ENCODE data around the gene HS1BP3. TPM values are rescaled to one million over a fixed set of nuclear protein-coding genes. Genes with fewer than 3 reads are reported as not detected.

The HS1BP3 gene
- total and polyA plus RNA-seq, 9 of the 15 experiments (the other 6 are each of a cell fraction or from before 2014, with no cell fraction given) = 0.41 to 8.3 (median 5.9) TPM

GRCh38 chr2:20617081-20617575 is 33.8 kb downstream of the HS1BP3 start:
- Histone ChIP-seq H3K4me1 (replicated peaks in 1 of 2; ENCODE audit: control insufficient read depth in 2 of 2, insufficient read depth in 2 of 2, low read length in 2 of 2) (peaks cover 19 to 31% of the 10 kb centered on the region in 2 experiments), H3K79me2 (ENCODE audit: control insufficient read depth, insufficient read depth, low read length) (no peaks in the 10 kb centered on the region), H3K36me3 (ENCODE audit: control insufficient read depth, insufficient read depth, low read length) (no peaks in the 10 kb centered on the region), H3K9me3 (replicated peaks; ENCODE audit: control insufficient read depth, insufficient read depth, low read depth, low read length) (no peaks in the 10 kb centered on the region), H3K4me2 (ENCODE audit: insufficient read depth, low read length) (peak overlapping the region; percentile 32; the same call in 1 of the 2 replicates), H3K4me3 (no peak overlapping the region), H2AFZ (ENCODE audit: low read depth, low read length) (peak overlapping the region; percentile 43; the same call in 1 of the 2 replicates), H3K27ac (ENCODE audit: extremely low read depth, low read depth, low read length) (peak overlapping the region; percentile 32; the same call in 1 of the 3 replicates), H4K20me1 (replicated peaks; ENCODE audit: control insufficient read depth, insufficient read depth, low read length) (no peaks in the 10 kb centered on the region), H3K9me1 (ENCODE audit: control insufficient read depth, insufficient read depth, low read length) (no peaks in the 10 kb centered on the region), H3K9ac (ENCODE audit: insufficient read depth in 1 of 2, low read depth in 2 of 2, low read length in 2 of 2) (peak overlapping the region in 1 of 2 experiments; percentile 77; a peak in 3 of 4 replicates), H3K27me3 (ENCODE audit: control insufficient read depth in 2 of 2, insufficient read depth in 2 of 2, low read length in 2 of 2) (no peaks in the 10 kb centered on the region)
- intact Hi-C loops (cut with micrococcal nuclease) (no loop called here), in situ Hi-C loops (cut with MboI) (no loop called here)
- BruUV-seq (replicated peaks) = no TSS peak
- POLR2A ChIA-PET = interaction anchor here (0.6 to 1.2 kb wide), 4 partner anchors 8 to 168 kb away, joined by 3 to 5 read pairs (median 3); no protein-coding TSS in a partner anchor
- DNase-seq (ENCODE audit: extremely low read depth in 1 of 4, low spot score in 3 of 4) (peak; percentile 69 to 77 (median 74)), ATAC-seq (peak; percentile 78), FAIRE-seq (peak; percentile 29)
- 24% methylated on average over 7 of the region's 10 CpGs for WGBS (ENCODE audit: insufficient coverage, low coverage, missing lambda C conversion rate)
- CTCF ChIA-PET (ENCODE audit: low intra/inter-chr PET ratio) = no interaction called here
- peak; percentile 46; the same call in 1 of the 2 replicates for TF ChIP-seq ZNF121 (CRISPR knock-in tag; conservative IDR thresholded peaks at IDR 0.05)
- peak; percentile 56; the same call in 1 of the 2 replicates for TF ChIP-seq ZBTB7A (IDR thresholded peaks at IDR 0.05; ENCODE audit: borderline replicate concordance, control insufficient read depth, low read depth, low read length)
- TF ChIP-seq, protein P1, sequence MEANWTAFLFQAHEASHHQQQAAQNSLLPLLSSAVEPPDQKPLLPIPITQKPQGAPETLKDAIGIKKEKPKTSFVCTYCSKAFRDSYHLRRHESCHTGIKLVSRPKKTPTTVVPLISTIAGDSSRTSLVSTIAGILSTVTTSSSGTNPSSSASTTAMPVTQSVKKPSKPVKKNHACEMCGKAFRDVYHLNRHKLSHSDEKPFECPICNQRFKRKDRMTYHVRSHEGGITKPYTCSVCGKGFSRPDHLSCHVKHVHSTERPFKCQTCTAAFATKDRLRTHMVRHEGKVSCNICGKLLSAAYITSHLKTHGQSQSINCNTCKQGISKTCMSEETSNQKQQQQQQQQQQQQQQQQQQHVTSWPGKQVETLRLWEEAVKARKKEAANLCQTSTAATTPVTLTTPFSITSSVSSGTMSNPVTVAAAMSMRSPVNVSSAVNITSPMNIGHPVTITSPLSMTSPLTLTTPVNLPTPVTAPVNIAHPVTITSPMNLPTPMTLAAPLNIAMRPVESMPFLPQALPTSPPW (CRISPR knock-in tag; IDR thresholded peaks at IDR 0.05) = peak; percentile 54
- TF ChIP-seq NFIC (IDR thresholded peaks at IDR 0.05) = peak; percentile 73
- no peak for TF ChIP-seq THRAP3 (IDR thresholded peaks at IDR 0.05; ENCODE audit: borderline replicate concordance)
- peak; percentile 3; the same call in 1 of the 2 replicates for TF ChIP-seq REST (IDR thresholded peaks at IDR 0.05; ENCODE audit: borderline replicate concordance)
- no peak for TF ChIP-seq REST (CRISPR knock-in tag; IDR thresholded peaks at IDR 0.05; ENCODE audit: low read depth)
- 0 out of 2 replicates have a peak, but pooled peaks have one; percentile 3 for TF ChIP-seq POLR2G (IDR thresholded peaks at IDR 0.05; ENCODE audit: low read depth, low read length)
- 0 out of 2 replicates have a peak, but pooled peaks have one; percentile 51 for TF ChIP-seq FOXP1 (CRISPR knock-in tag; IDR thresholded peaks at IDR 0.05)
- TF ChIP-seq, protein P2, sequence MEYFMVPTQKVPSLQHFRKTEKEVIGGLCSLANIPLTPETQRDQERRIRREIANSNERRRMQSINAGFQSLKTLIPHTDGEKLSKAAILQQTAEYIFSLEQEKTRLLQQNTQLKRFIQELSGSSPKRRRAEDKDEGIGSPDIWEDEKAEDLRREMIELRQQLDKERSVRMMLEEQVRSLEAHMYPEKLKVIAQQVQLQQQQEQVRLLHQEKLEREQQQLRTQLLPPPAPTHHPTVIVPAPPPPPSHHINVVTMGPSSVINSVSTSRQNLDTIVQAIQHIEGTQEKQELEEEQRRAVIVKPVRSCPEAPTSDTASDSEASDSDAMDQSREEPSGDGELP (CRISPR knock-in tag; IDR thresholded peaks at IDR 0.05; ENCODE audit: borderline replicate concordance) = peak; percentile 64
- TF ChIP-seq LARP7 (IDR thresholded peaks at IDR 0.05) = no peak
- TF ChIP-seq HNRNPH1 (optimal IDR thresholded peaks at IDR 0.05; ENCODE audit: low read depth, low read length) = no peak
